SJCRH30 (cell line): ENCODE measurements around the gene CSMD2. TPM values are rescaled to one million over a fixed set of nuclear protein-coding genes. Genes with fewer than 3 reads are reported as not detected.

Source experiments
- DNase-seq, 2 experiments: peaks; one replicate each; pipeline ENCODE4 v3.0.0-alpha.2; 2015 to 2020
- H3K27ac ChIP-seq: fragments of 250-450 bp; sonication (Bioruptor Pico); 2 replicates; pipeline ENCODE4 v1.5.1; 2020; ENCODE audit warnings: mild to moderate bottlenecking, moderate library complexity
- H3K27me3 ChIP-seq: fragments of 250-450 bp; sonication (Bioruptor Pico); 2 replicates; pipeline ENCODE4 v1.5.1; 2020; ENCODE audit warnings: mild to moderate bottlenecking, moderate library complexity
- H3K36me3 ChIP-seq: fragments of 250-450 bp; sonication (Bioruptor Pico); 2 replicates; pipeline ENCODE4 v1.5.1; 2020; ENCODE audit warnings: mild to moderate bottlenecking, moderate library complexity
- H3K4me1 ChIP-seq: fragments of 250-450 bp; sonication (Bioruptor Pico); 2 replicates; pipeline ENCODE4 v1.5.1; 2020; ENCODE audit warnings: mild to moderate bottlenecking, moderate library complexity
- H3K4me3 ChIP-seq: fragments of 250-450 bp; sonication (Bioruptor Pico); 2 replicates; pipeline ENCODE4 v1.5.1; 2020; ENCODE audit warnings: mild to moderate bottlenecking, moderate library complexity
- H3K9me3 ChIP-seq: fragments of 250-450 bp; sonication (Bioruptor Pico); replicated peaks from 2 replicates; pipeline ENCODE4 v1.5.1; 2020; ENCODE audit warnings: mild to moderate bottlenecking, moderate library complexity
- total RNA-seq: library from RNA; depleted of rRNA; stranded (reverse); fragments of >200 nt; shearing (Covaris generic); gene quantifications from 2 replicates; pipeline ENCODE4 v1.2.3, GENCODE V29; 2014

Gene CSMD2
- total RNA-seq, 1 experiment from 2014 or later: 0.14 TPM

DNA sequence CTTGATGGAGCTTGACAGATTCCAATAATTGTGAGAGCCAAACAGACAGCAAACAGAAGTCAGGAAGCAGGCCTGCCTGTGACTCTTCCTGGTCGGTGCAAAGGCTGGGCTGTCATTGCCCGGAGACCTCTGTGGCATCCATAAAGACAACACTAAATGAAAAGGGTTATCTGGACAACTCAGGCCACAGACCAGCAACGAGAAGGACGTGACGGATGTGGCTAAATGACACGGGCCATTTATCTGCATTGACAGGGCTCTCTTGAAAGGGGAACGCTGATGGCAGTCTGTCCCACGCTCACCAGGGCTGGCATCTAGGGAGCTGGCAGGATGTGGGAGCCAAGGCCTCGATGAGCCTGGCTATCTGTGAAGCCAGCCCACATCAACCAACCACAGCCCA is 266.1 kb downstream of the CSMD2 start:
- Histone ChIP-seq H3K36me3 (no peaks in the 10 kb centered on the region), H3K27ac (no peak overlapping the region), H3K4me1 (no peaks in the 10 kb centered on the region), H3K4me3 (no peak overlapping the region), H3K27me3 (peaks cover 3% of the 10 kb centered on the region; the same call in 1 of the 2 replicates), H3K9me3 (no peaks in the 10 kb centered on the region)
- DNase-seq: no peak

DNA sequence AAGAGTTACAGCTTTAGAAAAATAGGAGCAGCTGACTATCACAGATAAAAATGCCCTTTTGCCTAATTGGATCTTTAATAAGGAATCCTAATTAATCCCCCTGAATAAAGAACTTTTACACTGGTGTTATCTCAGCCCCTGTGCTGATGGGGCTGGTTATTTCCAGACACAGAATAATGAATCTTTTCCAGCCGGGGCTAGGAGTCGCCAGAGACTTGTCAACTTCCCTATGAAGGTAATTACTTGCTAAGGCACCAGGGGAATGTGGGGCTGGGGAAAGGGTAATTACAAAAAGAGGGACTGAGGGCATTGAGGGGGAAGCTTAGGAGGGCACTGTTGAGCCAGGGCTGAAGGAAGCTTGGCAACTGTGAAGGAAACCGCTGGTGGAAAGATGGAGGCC is 266.6 kb downstream of the CSMD2 start:
- no peak overlapping the region for H3K4me3 ChIP-seq
- no peak for DNase-seq
- peaks cover 3% of the 10 kb centered on the region; the same call in 1 of the 2 replicates for H3K27me3 ChIP-seq
- H3K9me3 ChIP-seq: no peaks in the 10 kb centered on the region
- no peaks in the 10 kb centered on the region for H3K4me1 ChIP-seq
- no peak overlapping the region for H3K27ac ChIP-seq
- H3K36me3 ChIP-seq: no peaks in the 10 kb centered on the region

GRCh38 chr1:33897092-33897725 is 267.8 kb downstream of the CSMD2 start:
- no peak overlapping the region for H3K4me3 ChIP-seq
- no peaks in the 10 kb centered on the region; the same call in 1 of the 2 replicates for H3K27me3 ChIP-seq
- H3K36me3 ChIP-seq: no peaks in the 10 kb centered on the region
- no peak for DNase-seq
- no peaks in the 10 kb centered on the region for H3K4me1 ChIP-seq
- no peaks in the 10 kb centered on the region for H3K9me3 ChIP-seq
- H3K27ac ChIP-seq: no peak overlapping the region

GRCh38 chr1:33895976-33896375 is 269.1 kb downstream of the CSMD2 start:
- DNase-seq: no peak
- Histone ChIP-seq H3K9me3 (no peaks in the 10 kb centered on the region), H3K27me3 (no peaks in the 10 kb centered on the region; the same call in 1 of the 2 replicates), H3K4me3 (no peak overlapping the region), H3K27ac (no peak overlapping the region), H3K36me3 (no peaks in the 10 kb centered on the region), H3K4me1 (no peaks in the 10 kb centered on the region)

DNA sequence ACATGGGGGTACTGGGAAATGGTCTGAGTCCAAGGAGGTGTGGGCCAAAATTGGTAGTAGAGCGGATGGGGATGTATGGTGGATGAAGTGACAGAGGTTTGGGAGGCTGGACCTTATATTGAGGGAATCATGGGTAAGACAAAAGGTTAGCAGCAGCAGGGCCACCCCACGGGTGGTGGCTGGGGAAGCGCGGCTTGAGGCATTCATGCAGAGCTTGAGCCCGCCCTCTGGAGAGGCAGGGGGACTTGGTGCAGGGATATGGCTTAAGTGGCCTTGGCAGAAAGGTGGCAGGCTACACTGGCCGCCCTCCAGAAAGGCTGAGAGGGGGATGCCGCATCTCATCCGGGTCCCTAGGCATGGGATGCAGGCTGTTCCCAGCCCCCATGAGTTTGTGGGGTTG is 269.6 kb downstream of the CSMD2 start:
- Histone ChIP-seq H3K4me1 (no peaks in the 10 kb centered on the region), H3K4me3 (no peak overlapping the region), H3K27ac (no peak overlapping the region), H3K27me3 (no peaks in the 10 kb centered on the region; the same call in 1 of the 2 replicates), H3K9me3 (no peaks in the 10 kb centered on the region), H3K36me3 (no peaks in the 10 kb centered on the region)
- no peak for DNase-seq

DNA sequence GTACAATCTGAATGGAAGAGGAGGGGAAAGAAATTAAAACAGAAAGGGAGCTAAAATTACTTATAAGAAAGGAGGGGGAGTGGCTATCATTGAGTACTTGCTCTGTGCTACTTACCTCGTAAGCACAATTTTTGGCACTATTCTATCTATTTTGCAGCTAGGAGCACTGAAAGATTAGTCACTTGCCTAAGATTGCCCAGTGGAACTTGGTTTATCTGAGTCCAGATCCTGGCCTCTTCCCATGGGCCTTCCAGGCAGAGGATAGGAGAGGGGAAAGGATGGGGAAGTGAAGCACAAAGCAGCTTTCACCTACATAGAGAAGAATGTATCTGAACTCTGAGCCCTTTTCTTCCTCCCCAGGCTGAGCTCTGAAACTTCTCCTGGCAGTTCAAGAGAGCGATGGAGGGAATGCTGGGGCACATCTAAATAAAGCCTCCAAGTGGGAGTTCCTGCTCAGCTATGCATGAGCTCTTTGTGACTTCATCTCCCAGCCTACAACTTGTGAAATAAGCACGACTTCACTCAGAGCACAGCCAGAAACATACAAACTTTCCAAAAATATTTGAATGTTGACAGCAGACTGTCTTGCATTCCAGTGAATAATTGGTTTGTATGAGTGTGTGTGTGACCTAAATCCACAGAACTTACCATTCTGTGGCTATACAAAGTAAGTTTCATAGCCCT is 271.7 kb downstream of the CSMD2 start:
- Histone ChIP-seq H3K4me1 (no peaks in the 10 kb centered on the region), H3K27me3 (no peaks in the 10 kb centered on the region; the same call in 1 of the 2 replicates), H3K27ac (no peak overlapping the region), H3K36me3 (no peaks in the 10 kb centered on the region), H3K4me3 (no peak overlapping the region), H3K9me3 (no peaks in the 10 kb centered on the region)
- no peak for DNase-seq

- no peaks in the 10 kb centered on the region for H3K9me3 ChIP-seq
- DNase-seq: no peak
- no peak overlapping the region for H3K4me3 ChIP-seq
- peaks cover 5% of the 10 kb centered on the region for H3K27me3 ChIP-seq
- H3K4me1 ChIP-seq: no peaks in the 10 kb centered on the region
- H3K27ac ChIP-seq: no peak overlapping the region
- no peaks in the 10 kb centered on the region for H3K36me3 ChIP-seq
Measured at GRCh38 chr1:33886496-33886895, 278.5 kb downstream of the CSMD2 start.

DNA sequence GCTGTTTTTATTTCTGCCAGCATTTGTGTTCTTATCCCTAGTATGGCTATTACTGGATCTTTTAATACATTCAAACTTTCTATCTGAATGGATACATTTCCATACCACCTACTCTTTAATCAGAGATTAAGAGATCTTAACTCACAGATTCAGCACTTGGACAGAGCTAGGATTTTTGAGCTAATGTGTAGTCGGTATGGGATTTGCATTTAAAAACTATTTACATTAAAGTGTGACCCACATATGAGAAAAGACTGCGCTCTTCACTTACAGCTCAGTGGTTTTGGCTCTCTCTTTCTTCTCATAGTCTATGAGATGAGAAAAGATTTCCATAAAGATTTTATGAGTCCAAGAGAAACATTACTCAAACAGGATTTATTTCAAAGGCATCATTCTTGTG is 284.7 kb downstream of the CSMD2 start:
- DNase-seq: no peak
- Histone ChIP-seq H3K36me3 (no peaks in the 10 kb centered on the region), H3K4me1 (no peaks in the 10 kb centered on the region), H3K4me3 (no peak overlapping the region), H3K27me3 (peaks cover 9% of the 10 kb centered on the region; the same call in 1 of the 2 replicates), H3K27ac (no peak overlapping the region), H3K9me3 (no peaks in the 10 kb centered on the region)

DNA sequence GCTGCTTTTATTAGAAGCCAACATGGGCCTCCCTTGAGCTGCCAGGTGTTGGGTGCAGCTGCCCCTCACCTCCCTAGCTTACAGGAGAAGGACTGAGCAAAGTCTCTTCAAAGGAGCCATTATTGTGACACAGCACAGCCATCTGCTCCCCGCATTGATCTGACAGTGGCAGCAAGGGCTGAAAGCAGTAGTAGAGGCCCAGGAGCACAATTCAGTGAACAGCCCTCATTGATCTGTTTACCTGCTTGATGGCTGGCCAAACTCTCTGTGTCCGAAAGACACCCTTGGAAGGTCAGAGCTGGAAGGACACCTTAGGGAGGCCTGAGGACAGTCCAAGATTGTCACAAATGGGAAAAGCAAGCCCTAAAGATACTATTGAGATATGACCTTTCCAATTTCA is 286.6 kb downstream of the CSMD2 start:
- Histone ChIP-seq H3K4me3 (no peak overlapping the region), H3K9me3 (no peaks in the 10 kb centered on the region), H3K27me3 (peaks cover 6% of the 10 kb centered on the region; the same call in 1 of the 2 replicates), H3K27ac (no peak overlapping the region), H3K4me1 (no peaks in the 10 kb centered on the region), H3K36me3 (no peaks in the 10 kb centered on the region)
- no peak for DNase-seq

DNA sequence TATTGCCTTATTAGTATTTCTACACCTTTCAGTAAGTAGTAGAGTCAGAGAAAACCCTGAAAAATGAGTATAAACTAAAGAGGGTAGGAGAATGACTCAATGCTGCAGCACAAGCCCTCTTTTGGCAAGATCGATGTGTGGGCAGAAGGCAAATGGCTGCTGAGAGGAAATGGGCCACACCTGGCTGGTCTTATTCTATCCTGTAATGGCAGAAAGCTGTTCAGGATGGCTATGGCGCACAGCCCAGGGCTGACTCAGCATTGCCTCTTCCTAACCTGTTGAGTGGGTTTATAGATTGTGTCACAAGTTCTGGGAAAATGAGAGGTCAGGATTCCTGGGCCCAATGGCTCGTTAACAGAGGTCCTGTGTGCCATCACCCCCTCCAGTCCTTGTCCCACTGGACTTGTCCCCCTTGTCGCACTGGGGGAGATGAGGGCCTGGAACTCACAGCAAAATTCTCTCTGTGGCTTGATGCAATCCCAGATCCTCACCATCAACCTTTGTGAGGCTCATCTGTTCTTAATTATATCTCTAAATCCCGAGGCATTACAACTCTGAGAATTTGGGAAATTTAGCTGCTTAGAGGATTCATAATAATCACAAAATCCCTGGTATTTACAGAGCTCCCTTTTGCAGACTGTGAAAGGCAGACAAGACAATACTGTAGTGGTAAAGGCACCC is 287.9 kb downstream of the CSMD2 start:
- DNase-seq: no peak
- Histone ChIP-seq H3K9me3 (no peaks in the 10 kb centered on the region), H3K4me3 (no peak overlapping the region), H3K36me3 (no peaks in the 10 kb centered on the region), H3K27me3 (peaks cover 6% of the 10 kb centered on the region; the same call in 1 of the 2 replicates), H3K27ac (no peak overlapping the region), H3K4me1 (no peaks in the 10 kb centered on the region)

GRCh38 chr1:33875862-33876261 is 289.2 kb downstream of the CSMD2 start:
- Histone ChIP-seq H3K9me3 (no peaks in the 10 kb centered on the region), H3K36me3 (no peaks in the 10 kb centered on the region), H3K27ac (no peak overlapping the region), H3K4me1 (no peaks in the 10 kb centered on the region), H3K4me3 (no peak overlapping the region), H3K27me3 (peaks cover 6% of the 10 kb centered on the region; the same call in 1 of the 2 replicates)
- DNase-seq: no peak

DNA sequence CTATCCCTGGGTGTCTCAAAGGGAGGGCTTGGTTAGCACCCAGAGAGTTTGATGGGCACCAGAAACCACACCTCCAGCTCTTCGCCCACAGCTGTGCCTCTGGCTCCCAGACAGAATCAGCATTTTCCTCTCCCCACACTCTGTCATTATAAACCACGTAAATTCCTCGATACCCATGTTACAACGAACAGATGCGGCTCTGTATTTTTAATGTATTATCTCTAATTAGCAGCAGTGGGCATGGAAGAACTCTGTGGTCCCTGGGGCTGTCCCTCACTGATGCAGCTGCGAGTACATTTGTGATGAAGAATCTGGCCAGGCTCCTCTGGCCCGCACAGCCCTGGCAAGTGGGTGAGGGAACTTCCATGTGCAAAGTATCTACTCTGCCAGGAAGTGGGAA is 290.4 kb downstream of the CSMD2 start:
- DNase-seq: no peak
- H3K9me3 ChIP-seq: no peaks in the 10 kb centered on the region
- no peaks in the 10 kb centered on the region for H3K4me1 ChIP-seq
- no peak overlapping the region for H3K4me3 ChIP-seq
- peaks cover 6% of the 10 kb centered on the region; the same call in 1 of the 2 replicates for H3K27me3 ChIP-seq
- no peaks in the 10 kb centered on the region for H3K36me3 ChIP-seq
- no peak overlapping the region for H3K27ac ChIP-seq

DNA sequence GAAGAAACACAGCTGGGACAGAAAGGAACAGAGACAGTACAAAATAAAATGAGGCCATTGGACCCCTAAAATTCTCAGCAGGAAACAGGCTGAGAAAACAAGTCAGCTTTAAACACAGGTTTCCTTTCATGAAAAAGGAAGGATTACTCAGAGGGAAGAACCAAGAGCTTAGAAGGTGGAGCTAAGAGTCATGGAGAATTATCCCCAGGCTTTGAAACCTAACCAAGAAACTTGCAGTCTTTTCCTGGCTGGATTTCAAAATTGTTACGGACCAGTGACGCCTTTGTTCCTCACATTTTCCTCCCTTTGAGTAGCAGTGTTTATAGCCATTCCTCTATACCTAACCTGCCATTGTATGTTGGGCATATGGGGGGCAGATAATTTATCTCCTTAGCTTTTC is 292.3 kb downstream of the CSMD2 start:
- H3K27ac ChIP-seq: no peak overlapping the region

DNA sequence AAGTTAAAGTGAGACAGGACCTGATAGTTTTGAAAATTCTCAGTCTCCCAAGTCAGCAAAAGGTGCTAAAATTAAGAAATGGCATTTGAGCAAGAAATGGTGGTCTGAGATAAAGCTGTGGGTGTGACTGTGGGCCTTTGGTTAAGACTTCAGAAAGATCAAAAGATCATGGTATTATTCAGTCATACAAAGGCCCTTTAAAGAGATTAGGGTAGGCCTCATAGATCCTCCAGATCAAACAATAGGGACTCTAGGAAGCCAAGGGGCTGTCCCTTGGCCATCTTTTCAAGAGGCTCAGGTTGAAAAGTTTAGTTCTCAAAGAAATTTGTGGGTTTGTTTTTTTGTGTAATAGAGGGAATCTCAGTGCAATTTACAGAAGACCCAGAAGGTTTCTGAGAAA is 292.8 kb downstream of the CSMD2 start:
- DNase-seq: no peak
- Histone ChIP-seq H3K27me3 (peaks cover 6% of the 10 kb centered on the region; the same call in 1 of the 2 replicates), H3K9me3 (no peaks in the 10 kb centered on the region), H3K4me1 (no peaks in the 10 kb centered on the region), H3K4me3 (no peak overlapping the region), H3K27ac (no peak overlapping the region), H3K36me3 (no peaks in the 10 kb centered on the region)

More for the DNA sequence above, 292.3 kb downstream of the CSMD2 start:
- Histone ChIP-seq H3K9me3 (no peaks in the 10 kb centered on the region), H3K4me1 (no peaks in the 10 kb centered on the region), H3K27me3 (peaks cover 6% of the 10 kb centered on the region; the same call in 1 of the 2 replicates), H3K36me3 (no peaks in the 10 kb centered on the region), H3K4me3 (no peak overlapping the region)
- no peak for DNase-seq

- Histone ChIP-seq H3K27ac (no peak overlapping the region), H3K9me3 (no peaks in the 10 kb centered on the region), H3K36me3 (no peaks in the 10 kb centered on the region), H3K27me3 (no peaks in the 10 kb centered on the region), H3K4me3 (no peak overlapping the region), H3K4me1 (peaks cover 6% of the 10 kb centered on the region; the same call in 1 of the 2 replicates)
- no peak for DNase-seq
Measured at GRCh38 chr1:33867684-33868083, 297.3 kb downstream of the CSMD2 start.
